HCT116 (cell line): ENCODE results near the gene FOXP2. TPM values are rescaled to one million over a fixed set of nuclear protein-coding genes. Genes with fewer than 3 reads are reported as not detected.

ENCODE experiments used
- ATAC-seq: fragments of 200-7000 bp; cut with Tn5 transposase; 2 replicates; pipeline ENCODE4 v1.9.1; 2020; ENCODE audit warnings: mild to moderate bottlenecking, moderate library complexity
- BruUV-seq: library from RNA; stranded (reverse); fragments of 400-500 nt; replicated peaks from 2 replicates; lab custom pipeline; 2021; lab: Mats Ljungman, UMichigan
- CTCF ChIA-PET: fragments of 300-600 bp; sonication (Branson Sonifier 250); formaldehyde crosslinking; loops from one replicate; lab custom pipeline; 2021; ENCODE audit warnings: antibody characterized with exemption; lab: Charles Lee
- POLR2A ChIA-PET: fragments of 300-600, 350-600 bp; sonication (Branson Sonifier 250); formaldehyde crosslinking; loops from one replicate; lab custom pipeline; 2021; ENCODE audit warnings: antibody characterized with exemption; lab: Charles Lee
- RAD21 ChIA-PET, 2 experiments: fragments of 300-600 bp; sonication (Branson Sonifier 250); formaldehyde crosslinking; loops; one replicate each; lab custom pipeline; 2023; ENCODE audit warnings: low total read pairs in 2 of 2; ENCODE audit not compliant: uncharacterized antibody in 2 of 2, unreplicated experiment in 2 of 2, low non-redundant PET in 1 of 2; lab: Charles Lee
- DNase-seq: peaks from one replicate; pipeline ENCODE4 v3.0.0-alpha.2; 2010; ENCODE audit warnings: low read depth, low spot score
- H2AFZ ChIP-seq: fragments of 200-600 bp; shearing (Covaris generic), sonication (generic); 2 replicates; pipeline ENCODE4 v1.6.1; 2017; ENCODE audit warnings: low read depth, mixed run types, mixed read lengths, antibody characterized with exemption, low read length; ENCODE audit not compliant: poor library complexity, severe bottlenecking
- H3K27ac ChIP-seq: 2 replicates; pipeline ENCODE4 v1.5.1; 2012; ENCODE audit warnings: low read depth, low read length
- H3K27me3 ChIP-seq: fragments of 200-600 bp; sonication (generic); 2 replicates; pipeline ENCODE4 v1.6.1; 2016; ENCODE audit warnings: mixed run types, low read length, mixed read lengths; ENCODE audit not compliant: insufficient read depth
- H3K36me3 ChIP-seq, 2 experiments: fragments of 200-500 bp in 1 of 2; fragments of 200-600 bp in 1 of 2; sonication (Bioruptor generic) in 1 of 2; sonication (generic) in 1 of 2; 2 replicates each; pipeline versions ENCODE4 v1.5.1 to v1.6.1; 2014 to 2016; ENCODE audit warnings: low read length in 2 of 2, inconsistent platforms in 1 of 2, mixed read lengths in 1 of 2, mixed run types in 1 of 2; ENCODE audit not compliant: insufficient read depth in 2 of 2, control insufficient read depth in 1 of 2
- H3K4me1 ChIP-seq, 2 experiments: fragments of 200-600 bp in 1 of 2; sonication (generic) in 1 of 2; 2 replicates each; pipeline versions ENCODE4 v1.5.1 to v1.6.1; 2012 to 2017; ENCODE audit warnings: low read length in 2 of 2, inconsistent platforms in 1 of 2, mild to moderate bottlenecking in 1 of 2, mixed read lengths in 1 of 2, mixed run types in 1 of 2, moderate library complexity in 1 of 2; ENCODE audit not compliant: insufficient read depth in 2 of 2, control insufficient read depth in 1 of 2
- H3K4me2 ChIP-seq: fragments of 200-600 bp; sonication (generic); 2 replicates; pipeline ENCODE4 v1.6.1; 2017; ENCODE audit warnings: mixed run types, low read length, mixed read lengths
- H3K4me3 ChIP-seq, 2 experiments: fragments of 200-600 bp in 1 of 2; sonication (generic) in 1 of 2; replicated peaks in 1 of 2; 2 replicates each; pipeline ENCODE4 v1.5.1; 2011 to 2016; ENCODE audit warnings: low read length in 2 of 2, control low read depth in 1 of 2, low read depth in 1 of 2, mild to moderate bottlenecking in 1 of 2, mixed read lengths in 1 of 2, mixed run types in 1 of 2
- H3K79me2 ChIP-seq: fragments of 200-600 bp; sonication (generic); 2 replicates; pipeline ENCODE4 v1.6.1; 2017; ENCODE audit warnings: mild to moderate bottlenecking, mixed run types, low read length, moderate library complexity, mixed read lengths; ENCODE audit not compliant: insufficient read depth
- H3K9ac ChIP-seq: fragments of 200-600 bp; sonication (generic); 2 replicates; pipeline ENCODE4 v1.6.1; 2016; ENCODE audit warnings: low read length, mixed read lengths
- H3K9me2 ChIP-seq: fragments of 200-600 bp; sonication (generic), shearing (Covaris generic); 2 replicates; pipeline ENCODE4 v1.6.1; 2017; ENCODE audit warnings: mixed run types, mild to moderate bottlenecking, moderate library complexity; ENCODE audit not compliant: insufficient read depth
- H3K9me3 ChIP-seq, 2 experiments: fragments of 200-500 bp in 1 of 2; fragments of 200-600 bp in 1 of 2; sonication (Bioruptor generic) in 1 of 2; sonication (generic) in 1 of 2; 2 replicates each; pipeline ENCODE4 v1.6.1; 2014 to 2017; ENCODE audit warnings: low read length in 2 of 2, mixed read lengths in 2 of 2, inconsistent platforms in 1 of 2, low read depth in 1 of 2, mild to moderate bottlenecking in 1 of 2, mixed run types in 1 of 2, moderate library complexity in 1 of 2; ENCODE audit not compliant: control insufficient read depth in 1 of 2, insufficient read depth in 1 of 2
- H4K20me1 ChIP-seq: fragments of 200-600 bp; sonication (generic), shearing (Covaris generic); 2 replicates; pipeline ENCODE4 v1.6.1; 2017; ENCODE audit warnings: mixed run types, mild to moderate bottlenecking, moderate library complexity; ENCODE audit not compliant: insufficient read depth
- CEBPB ChIP-seq: IDR thresholded peaks from 2 replicates; pipeline ENCODE4 v1.6.1; 2012; ENCODE audit warnings: low read depth
- CTCF ChIP-seq, 3 experiments: fragments of 200-600 bp in 1 of 3; sonication (generic) in 1 of 3; IDR thresholded peaks in 2 of 3; conservative IDR thresholded peaks in 1 of 3; 2 replicates each; pipeline ENCODE4 v1.5.1; 2012 to 2017; ENCODE audit warnings: low read depth in 2 of 3, low read length in 2 of 3, antibody characterized with exemption in 1 of 3, borderline replicate concordance in 1 of 3, control low read depth in 1 of 3, mild to moderate bottlenecking in 1 of 3, mixed read lengths in 1 of 3, mixed run types in 1 of 3, moderate library complexity in 1 of 3; ENCODE audit not compliant: insufficient read depth in 1 of 3
- EGR1 ChIP-seq: IDR thresholded peaks from 2 replicates; pipeline ENCODE4 v1.6.1; 2012; ENCODE audit warnings: low read depth
- ELF1 ChIP-seq: IDR thresholded peaks from 2 replicates; pipeline ENCODE4 v1.6.1; 2012; ENCODE audit warnings: low read depth, borderline replicate concordance
- EZH2phosphoT487 ChIP-seq: fragments of 200-600 bp; IDR thresholded peaks from 2 replicates; pipeline ENCODE4 v1.6.1; 2018; ENCODE audit warnings: antibody characterized with exemption, borderline replicate concordance
- FOSL1 ChIP-seq: IDR thresholded peaks from 2 replicates; pipeline ENCODE4 v1.6.1; 2012; ENCODE audit warnings: low read depth
- POLR2A ChIP-seq: IDR thresholded peaks from 2 replicates; pipeline ENCODE4 v1.7.0; 2011; ENCODE audit warnings: borderline replicate concordance; ENCODE audit not compliant: insufficient read depth, insufficient read length; ENCODE audit errors: extremely low read depth
- RAD21 ChIP-seq: IDR thresholded peaks from 2 replicates; pipeline ENCODE4 v1.6.1; 2012; ENCODE audit warnings: low read depth, mild to moderate bottlenecking
- SP1 ChIP-seq: IDR thresholded peaks from 2 replicates; pipeline ENCODE4 v1.6.1; 2012; ENCODE audit warnings: low read depth
- SRF ChIP-seq: IDR thresholded peaks from 2 replicates; pipeline ENCODE4 v1.6.1; 2012; ENCODE audit warnings: low read depth
- TCF7L2 ChIP-seq: IDR thresholded peaks from 2 replicates; pipeline ENCODE4 v1.7.0; 2011; ENCODE audit warnings: borderline replicate concordance, inconsistent platforms; ENCODE audit not compliant: insufficient read depth, insufficient read length; ENCODE audit errors: extremely low read depth
- YY1 ChIP-seq: IDR thresholded peaks from 2 replicates; pipeline ENCODE4 v1.6.1; 2011; ENCODE audit warnings: low read length, low read depth, moderate library complexity, mild to moderate bottlenecking; ENCODE audit not compliant: insufficient replicate concordance; ENCODE audit errors: extremely low read depth
- intact Hi-C: fragments of 100-400 bp; cut with micrococcal nuclease; formaldehyde crosslinking; loops from 2 replicates; pipeline ENCODE4 v1.10.0; 2022
- total RNA-seq: library from RNA; stranded (reverse); gene quantifications from one replicate; pipeline ENCODE4 v1.2.1, GENCODE V29; 2021; ENCODE audit not compliant: unreplicated experiment
- TF ChIP-seq, protein P1 (sequence below): IDR thresholded peaks from 2 replicates; pipeline ENCODE4 v1.6.1; 2011; ENCODE audit warnings: mild to moderate bottlenecking, low read length, moderate library complexity; ENCODE audit not compliant: insufficient replicate concordance; ENCODE audit errors: extremely low read depth
- TF ChIP-seq, protein P2 (sequence below): IDR thresholded peaks from 2 replicates; pipeline ENCODE4 v1.6.1; 2012

FOXP2 gene
- total RNA-seq, 1 experiment from 2014 or later, result 2.5 TPM

- DNase-seq (no peak), ATAC-seq (no peak)
- no peaks in the 10 kb centered on the region for H3K79me2 ChIP-seq
- ChIA-PET RAD21 (no interaction called here), CTCF (no interaction called here), POLR2A (no interaction called here)
- no peaks in the 10 kb centered on the region for H3K9me3 ChIP-seq
- intact Hi-C loops, result no loop called here
- no peaks in the 10 kb centered on the region for H3K36me3 ChIP-seq
- no peaks in the 10 kb centered on the region for H3K4me1 ChIP-seq
- no peak overlapping the region for H2AFZ ChIP-seq
- H3K27ac ChIP-seq, result no peak overlapping the region
- no TSS peak for BruUV-seq
- H4K20me1 ChIP-seq, result no peaks in the 10 kb centered on the region
- H3K9ac ChIP-seq, result no peak overlapping the region
- no peak overlapping the region for H3K4me2 ChIP-seq
- no peak overlapping the region for H3K4me3 ChIP-seq
- TF ChIP-seq SRF (no peak), ELF1 (no peak), FOSL1 (no peak), EZH2phosphoT487 (no peak), CEBPB (no peak), POLR2A (no peak), CTCF (IDR thresholded peaks at IDR 0.05 in 2 of 3, conservative IDR thresholded peaks at IDR 0.05 in 1 of 3; ENCODE audit: borderline replicate concordance in 1 of 3, insufficient read depth in 1 of 3, low read depth in 2 of 3, low read length in 2 of 3) (no peak), TCF7L2 (no peak), SP1 (no peak), EGR1 (no peak), YY1 (no peak), RAD21 (no peak)
- TF ChIP-seq, protein P1, sequence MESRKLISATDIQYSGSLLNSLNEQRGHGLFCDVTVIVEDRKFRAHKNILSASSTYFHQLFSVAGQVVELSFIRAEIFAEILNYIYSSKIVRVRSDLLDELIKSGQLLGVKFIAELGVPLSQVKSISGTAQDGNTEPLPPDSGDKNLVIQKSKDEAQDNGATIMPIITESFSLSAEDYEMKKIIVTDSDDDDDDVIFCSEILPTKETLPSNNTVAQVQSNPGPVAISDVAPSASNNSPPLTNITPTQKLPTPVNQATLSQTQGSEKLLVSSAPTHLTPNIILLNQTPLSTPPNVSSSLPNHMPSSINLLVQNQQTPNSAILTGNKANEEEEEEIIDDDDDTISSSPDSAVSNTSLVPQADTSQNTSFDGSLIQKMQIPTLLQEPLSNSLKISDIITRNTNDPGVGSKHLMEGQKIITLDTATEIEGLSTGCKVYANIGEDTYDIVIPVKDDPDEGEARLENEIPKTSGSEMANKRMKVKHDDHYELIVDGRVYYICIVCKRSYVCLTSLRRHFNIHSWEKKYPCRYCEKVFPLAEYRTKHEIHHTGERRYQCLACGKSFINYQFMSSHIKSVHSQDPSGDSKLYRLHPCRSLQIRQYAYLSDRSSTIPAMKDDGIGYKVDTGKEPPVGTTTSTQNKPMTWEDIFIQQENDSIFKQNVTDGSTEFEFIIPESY, result no peak
- TF ChIP-seq, protein P2, sequence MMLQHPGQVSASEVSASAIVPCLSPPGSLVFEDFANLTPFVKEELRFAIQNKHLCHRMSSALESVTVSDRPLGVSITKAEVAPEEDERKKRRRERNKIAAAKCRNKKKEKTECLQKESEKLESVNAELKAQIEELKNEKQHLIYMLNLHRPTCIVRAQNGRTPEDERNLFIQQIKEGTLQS, result no peak
- H3K9me2 ChIP-seq, result no peaks in the 10 kb centered on the region
- H3K27me3 ChIP-seq, result no peaks in the 10 kb centered on the region
These were observed 308.7 kb downstream of the FOXP2 start for GRCh38 chr7:114723308-114723707.
